HG03060 (cell line): ENCODE data around the gene C1orf122.
"Not testable (repeated sequence)": the region's sequence is repeated elsewhere in the genome, so short reads cannot be mapped to it uniquely, and the experiment has no call there.

ENCODE experiments used
- ATAC-seq: cut with Tn5 transposase; IDR thresholded peaks from one replicate; pipeline ENCODE4 v1.9.1; 2021; ENCODE audit warnings: low read depth, moderate number of reproducible peaks; ENCODE audit not compliant: unreplicated experiment

The C1orf122 gene

GRCh38 chr1:37807555-37808368 lies at the start of gene C1orf122, which contains the start of gene YRDC:
C1orf122 (plus strand) TSS chr1:37807790; CDS start chr1:37808405, 615 bp downstream.
YRDC (minus strand) TSS chr1:37808208; CDS start chr1:37808180, 28 bp downstream.
- ATAC-seq, result peak; percentile 56

GRCh38 chr1:37759451-37759850 lies 48.1 kb upstream of the C1orf122 start:
- no peak for ATAC-seq

GRCh38 chr1:37761416-37762095 lies 46.0 kb upstream of the C1orf122 start:
- no peak for ATAC-seq

GRCh38 chr1:37762516-37762915 lies 45.1 kb upstream of the C1orf122 start:
- ATAC-seq, result no peak

- no peak for ATAC-seq
Observed at GRCh38 chr1:37763791-37764413, 43.7 kb upstream of the C1orf122 start.

- ATAC-seq, result no peak
Observed at GRCh38 chr1:37764414-37764825, 43.2 kb upstream of the C1orf122 start.

- ATAC-seq, result no peak
Observed at GRCh38 chr1:37764888-37765441, 42.6 kb upstream of the C1orf122 start, which contains the start of gene EPHA10. EPHA10 (minus strand) TSS chr1:37765120; CDS start chr1:37765066, 54 bp downstream.

GRCh38 chr1:37765916-37766664 lies 41.5 kb upstream of the C1orf122 start:
- ATAC-seq, result no peak

GRCh38 chr1:37767488-37767887 lies 40.1 kb upstream of the C1orf122 start:
- ATAC-seq, result no peak

GRCh38 chr1:37771440-37771839 lies 36.1 kb upstream of the C1orf122 start:
- not testable (repeated sequence) for ATAC-seq

- no peak for ATAC-seq
Observed at GRCh38 chr1:37776946-37777516, 30.6 kb upstream of the C1orf122 start.

GRCh38 chr1:37778654-37779053 lies 28.9 kb upstream of the C1orf122 start:
- no peak for ATAC-seq

GRCh38 chr1:37782491-37782890 lies 25.1 kb upstream of the C1orf122 start:
- no peak for ATAC-seq

GRCh38 chr1:37792943-37793686 lies 14.5 kb upstream of the C1orf122 start:
- ATAC-seq, result no peak

- no peak for ATAC-seq
Observed at GRCh38 chr1:37793773-37794371, 13.7 kb upstream of the C1orf122 start, which contains the start of gene MANEAL. MANEAL (plus strand) TSS chr1:37793847; CDS start chr1:37794183, 336 bp downstream.

GRCh38 chr1:37794372-37795339 lies 12.9 kb upstream of the C1orf122 start:
- ATAC-seq, result no peak

- ATAC-seq, result no peak
Observed at GRCh38 chr1:37795340-37796125, 12.1 kb upstream of the C1orf122 start.
